Endothelial cell (in vitro differentiated cells): ENCODE data around the gene OR52E5. TPM values are rescaled to one million over a fixed set of nuclear protein-coding genes. Genes with fewer than 3 reads are reported as not detected.
A peak's percentile ranks its signal among the peaks of the same experiment; 100 is the strongest.

Experiments used
- DNase-seq: peaks from one replicate; pipeline ENCODE4 v3.0.0; 2021; ENCODE audit warnings: low spot score
- H3K27ac Mint-ChIP-seq: one replicate; pipeline ENCODE4 v1.8.0; 2021; ENCODE audit warnings: mixed read lengths, inconsistent platforms; ENCODE audit not compliant: unreplicated experiment
- H3K27me3 Mint-ChIP-seq: one replicate; pipeline ENCODE4 v1.8.0; 2021; ENCODE audit warnings: mild to moderate bottlenecking, moderate library complexity, mixed read lengths, inconsistent platforms; ENCODE audit not compliant: unreplicated experiment
- H3K36me3 Mint-ChIP-seq: one replicate; pipeline ENCODE4 v1.8.0; 2021; ENCODE audit warnings: mild to moderate bottlenecking, low read depth, mixed read lengths, inconsistent platforms; ENCODE audit not compliant: unreplicated experiment
- H3K4me1 Mint-ChIP-seq: one replicate; pipeline ENCODE4 v1.8.0; 2021; ENCODE audit warnings: mild to moderate bottlenecking, mixed read lengths, inconsistent platforms; ENCODE audit not compliant: unreplicated experiment
- H3K4me3 Mint-ChIP-seq: one replicate; pipeline ENCODE4 v1.8.0; 2021; ENCODE audit warnings: mild to moderate bottlenecking, mixed read lengths, inconsistent platforms; ENCODE audit not compliant: unreplicated experiment
- H3K9me3 Mint-ChIP-seq: one replicate; pipeline ENCODE4 v1.8.0; 2021; ENCODE audit warnings: mixed read lengths, inconsistent platforms; ENCODE audit not compliant: unreplicated experiment
- total RNA-seq: library from RNA; stranded (reverse); fragmentation: NEBNext Ultra II Directional; extraction: Animal tissue kit (Norgen Biotek cat#: 25700); gene quantifications from one replicate; pipeline ENCODE4 v1.2.1, GENCODE V29; 2021; ENCODE audit not compliant: unreplicated experiment
- TF ChIP-seq, protein P1 (sequence below): fragments of 200-600 bp; sonication (generic); IDR thresholded peaks from one replicate; pipeline ENCODE4 v1.5.0; 2021; ENCODE audit warnings: antibody characterized with exemption; ENCODE audit not compliant: unreplicated experiment

Gene OR52E5
- total RNA-seq, 1 donor from 2014 or later = not detected

DNA sequence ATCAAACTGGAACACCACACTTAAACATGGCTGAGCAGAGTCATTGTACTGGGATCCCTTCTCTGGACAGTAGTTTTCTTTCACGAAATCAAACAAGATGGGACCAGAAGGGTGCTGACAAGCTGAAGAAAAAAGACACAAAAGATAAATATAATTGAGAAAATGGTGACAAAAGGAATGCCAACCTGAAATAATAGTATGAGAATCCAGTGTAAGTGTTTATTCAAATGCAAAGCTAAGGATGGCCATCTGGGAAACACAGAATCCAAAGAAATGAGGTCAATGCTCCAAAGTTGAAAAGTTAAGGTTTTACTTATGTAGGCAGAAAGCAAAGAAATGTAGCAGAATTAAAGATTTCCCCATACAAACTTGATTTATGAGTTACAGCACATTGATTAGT is 5.3 kb upstream of the OR52E5 start:
- no peaks in the 10 kb centered on the region for H3K27me3 Mint-ChIP-seq
- DNase-seq = no peak
- no peaks in the 10 kb centered on the region for H3K9me3 Mint-ChIP-seq
- TF ChIP-seq, protein P1, sequence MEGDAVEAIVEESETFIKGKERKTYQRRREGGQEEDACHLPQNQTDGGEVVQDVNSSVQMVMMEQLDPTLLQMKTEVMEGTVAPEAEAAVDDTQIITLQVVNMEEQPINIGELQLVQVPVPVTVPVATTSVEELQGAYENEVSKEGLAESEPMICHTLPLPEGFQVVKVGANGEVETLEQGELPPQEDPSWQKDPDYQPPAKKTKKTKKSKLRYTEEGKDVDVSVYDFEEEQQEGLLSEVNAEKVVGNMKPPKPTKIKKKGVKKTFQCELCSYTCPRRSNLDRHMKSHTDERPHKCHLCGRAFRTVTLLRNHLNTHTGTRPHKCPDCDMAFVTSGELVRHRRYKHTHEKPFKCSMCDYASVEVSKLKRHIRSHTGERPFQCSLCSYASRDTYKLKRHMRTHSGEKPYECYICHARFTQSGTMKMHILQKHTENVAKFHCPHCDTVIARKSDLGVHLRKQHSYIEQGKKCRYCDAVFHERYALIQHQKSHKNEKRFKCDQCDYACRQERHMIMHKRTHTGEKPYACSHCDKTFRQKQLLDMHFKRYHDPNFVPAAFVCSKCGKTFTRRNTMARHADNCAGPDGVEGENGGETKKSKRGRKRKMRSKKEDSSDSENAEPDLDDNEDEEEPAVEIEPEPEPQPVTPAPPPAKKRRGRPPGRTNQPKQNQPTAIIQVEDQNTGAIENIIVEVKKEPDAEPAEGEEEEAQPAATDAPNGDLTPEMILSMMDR = no peak
- H3K27ac Mint-ChIP-seq = no peak overlapping the region
- H3K36me3 Mint-ChIP-seq = no peaks in the 10 kb centered on the region
- H3K4me1 Mint-ChIP-seq = peaks cover 5% of the 10 kb centered on the region
- no peak overlapping the region for H3K4me3 Mint-ChIP-seq

DNA sequence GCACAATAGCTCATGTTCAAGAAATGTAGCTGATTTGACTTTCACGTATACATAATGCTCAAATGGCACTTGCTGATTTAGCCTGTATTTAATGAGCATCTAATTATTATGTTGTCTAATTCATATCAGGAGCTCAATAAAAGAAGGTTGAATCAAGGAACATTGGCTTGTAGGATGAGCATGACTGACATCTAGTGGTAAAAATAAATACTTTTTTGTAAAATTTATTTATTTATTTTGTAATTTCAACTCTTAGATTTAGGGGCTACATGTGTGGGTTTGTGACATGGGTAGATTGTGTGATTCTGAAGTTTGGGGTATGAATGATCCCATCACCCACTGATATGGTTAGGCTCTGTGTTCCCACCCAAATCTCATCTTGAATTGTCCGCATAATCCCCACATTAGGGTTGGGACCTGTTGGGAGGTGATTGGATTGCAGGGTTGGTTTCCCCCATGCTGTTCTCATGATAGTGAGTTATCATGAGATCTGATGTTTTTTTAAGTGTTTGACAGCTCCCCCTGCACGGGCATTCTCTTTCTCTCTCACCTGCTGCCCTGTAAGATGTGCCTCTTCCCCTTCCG is 1.7 kb upstream of the OR52E5 start:
- H3K4me3 Mint-ChIP-seq = no peak overlapping the region

DNA sequence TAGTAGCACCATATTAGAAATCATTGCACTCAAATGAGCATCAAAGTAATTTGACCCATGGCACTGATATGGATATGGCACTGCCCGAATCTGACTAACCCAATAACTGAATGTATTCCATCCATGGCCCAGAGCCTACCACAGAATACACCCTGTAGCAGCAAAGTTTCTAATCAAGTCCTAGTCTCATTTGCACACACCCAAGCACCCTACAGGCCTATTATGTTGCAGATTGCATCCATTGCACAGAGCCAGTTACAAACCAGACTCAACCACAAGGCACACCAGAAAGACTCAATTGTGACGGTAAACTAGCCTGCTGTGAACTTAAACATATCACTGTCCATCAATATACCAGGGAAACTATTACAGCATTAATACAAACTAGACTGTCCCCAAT is 6.5 kb downstream of the OR52E5 start:
- Mint-ChIP-seq H3K4me1 (no peaks in the 10 kb centered on the region), H3K36me3 (no peaks in the 10 kb centered on the region), H3K9me3 (no peaks in the 10 kb centered on the region), H3K27me3 (no peaks in the 10 kb centered on the region), H3K27ac (no peak overlapping the region), H3K4me3 (no peak overlapping the region)
- TF ChIP-seq, protein P1 = no peak
- no peak for DNase-seq

More for the DNA sequence above, 1.7 kb upstream of the OR52E5 start:
- peaks cover 5% of the 10 kb centered on the region for H3K4me1 Mint-ChIP-seq
- no peak for DNase-seq
- H3K27me3 Mint-ChIP-seq = no peaks in the 10 kb centered on the region
- no peaks in the 10 kb centered on the region for H3K9me3 Mint-ChIP-seq
- H3K27ac Mint-ChIP-seq = no peak overlapping the region
- TF ChIP-seq, protein P1 = peak; percentile 88
- H3K36me3 Mint-ChIP-seq = no peaks in the 10 kb centered on the region

DNA sequence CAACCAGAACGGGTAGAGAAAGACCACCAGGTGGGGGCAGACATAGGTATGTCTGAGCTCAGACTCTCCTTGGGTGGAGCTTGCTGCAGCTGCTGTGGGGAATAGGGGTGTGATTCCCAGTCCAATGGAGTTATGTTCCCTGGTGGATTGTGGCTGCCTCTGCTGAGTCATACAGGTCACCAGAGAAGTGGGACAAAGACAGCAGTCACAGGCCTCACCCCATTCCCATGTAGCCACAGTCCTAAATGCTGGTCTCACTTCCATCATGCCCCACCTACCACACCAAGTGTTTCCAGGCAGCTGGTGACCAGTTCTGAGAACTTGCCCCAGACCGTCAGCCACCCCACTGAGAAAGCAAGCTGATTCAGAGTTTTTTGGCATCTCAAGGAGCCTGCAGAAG is 17.5 kb downstream of the OR52E5 start:
- Mint-ChIP-seq H3K4me3 (no peak overlapping the region), H3K36me3 (peaks cover 3% of the 10 kb centered on the region), H3K27me3 (no peaks in the 10 kb centered on the region), H3K9me3 (peaks cover 4% of the 10 kb centered on the region), H3K27ac (no peak overlapping the region), H3K4me1 (no peaks in the 10 kb centered on the region)
- DNase-seq = no peak
- TF ChIP-seq, protein P1 = no peak

DNA sequence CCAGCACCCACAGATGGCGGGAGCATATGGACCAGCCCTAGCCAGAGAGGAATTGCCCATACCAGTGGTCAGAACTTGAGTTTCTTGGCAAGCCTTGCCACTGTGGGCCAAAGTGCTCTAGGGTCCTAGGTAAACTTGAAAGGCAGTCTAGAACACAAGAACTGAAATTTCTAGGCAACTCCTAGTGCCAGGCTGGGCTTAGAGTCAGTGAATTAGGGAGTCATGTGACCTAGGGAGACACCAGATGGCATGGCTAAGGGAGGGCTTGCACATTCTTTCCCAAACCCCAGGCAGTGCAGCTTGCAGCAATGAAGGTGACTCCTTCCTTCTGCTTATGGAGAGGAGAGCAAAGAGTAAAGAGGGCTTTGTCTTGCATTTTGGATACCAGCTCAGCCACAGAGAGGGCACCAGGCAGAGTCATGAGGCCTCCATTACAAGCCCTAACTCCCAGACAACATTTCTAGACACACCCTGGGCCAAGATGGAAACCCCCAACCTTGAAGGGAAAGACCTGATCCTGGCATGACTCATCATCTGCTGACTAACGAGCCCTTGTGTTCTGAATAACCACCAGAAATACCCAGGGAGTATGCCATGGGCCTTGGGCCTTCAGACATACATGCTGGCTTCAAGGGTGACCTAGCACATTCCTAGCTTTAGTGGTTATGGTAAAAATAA is 29.9 kb downstream of the OR52E5 start:
- TF ChIP-seq, protein P1 = no peak
- no peak for DNase-seq
- no peak overlapping the region for H3K4me3 Mint-ChIP-seq
- H3K4me1 Mint-ChIP-seq = no peaks in the 10 kb centered on the region
- no peak overlapping the region for H3K27ac Mint-ChIP-seq
- peaks cover 2% of the 10 kb centered on the region for H3K27me3 Mint-ChIP-seq
- no peaks in the 10 kb centered on the region for H3K36me3 Mint-ChIP-seq
- no peaks in the 10 kb centered on the region for H3K9me3 Mint-ChIP-seq
